ENCODE measurements around the gene AP3S2.

Gene AP3S2

DNA sequence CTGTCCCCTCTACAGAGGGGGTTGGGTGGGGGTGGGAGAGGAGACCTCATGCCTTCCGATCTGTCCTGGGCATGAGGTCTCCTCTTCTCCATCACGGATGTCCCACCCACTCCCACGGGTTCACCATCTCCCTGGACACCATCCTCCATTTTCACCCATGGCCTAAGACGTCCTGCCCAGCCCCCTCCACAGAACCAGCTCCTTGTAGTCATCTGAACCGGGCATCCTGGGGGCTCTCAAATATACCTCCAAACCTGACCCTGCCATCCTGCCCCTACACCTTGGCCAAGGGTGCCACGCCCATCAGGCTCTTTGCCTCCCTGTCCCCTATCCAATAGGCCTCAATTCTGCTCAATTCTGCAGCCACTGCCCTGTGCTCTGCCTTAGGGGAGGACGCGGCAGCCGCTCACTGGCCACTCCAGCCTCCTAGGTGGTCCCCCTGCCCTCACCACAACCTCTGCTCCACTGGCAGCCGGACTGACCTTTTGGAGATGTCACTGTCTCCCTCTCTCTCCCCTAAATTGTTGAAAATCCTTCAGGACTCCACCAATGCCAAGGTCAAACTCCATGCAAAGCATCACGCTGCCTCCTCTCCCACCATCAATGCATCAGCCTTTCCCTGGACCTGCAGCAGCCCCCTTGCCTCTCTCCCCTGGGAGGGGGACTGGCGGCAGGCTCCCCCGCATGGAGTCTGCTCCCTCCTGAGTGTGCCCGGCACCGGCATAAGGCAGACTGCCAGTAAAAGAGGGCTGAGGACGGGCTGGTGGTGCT, 69.8 kb downstream of the AP3S2 start:
- TF ChIP-seq, protein P1, sequence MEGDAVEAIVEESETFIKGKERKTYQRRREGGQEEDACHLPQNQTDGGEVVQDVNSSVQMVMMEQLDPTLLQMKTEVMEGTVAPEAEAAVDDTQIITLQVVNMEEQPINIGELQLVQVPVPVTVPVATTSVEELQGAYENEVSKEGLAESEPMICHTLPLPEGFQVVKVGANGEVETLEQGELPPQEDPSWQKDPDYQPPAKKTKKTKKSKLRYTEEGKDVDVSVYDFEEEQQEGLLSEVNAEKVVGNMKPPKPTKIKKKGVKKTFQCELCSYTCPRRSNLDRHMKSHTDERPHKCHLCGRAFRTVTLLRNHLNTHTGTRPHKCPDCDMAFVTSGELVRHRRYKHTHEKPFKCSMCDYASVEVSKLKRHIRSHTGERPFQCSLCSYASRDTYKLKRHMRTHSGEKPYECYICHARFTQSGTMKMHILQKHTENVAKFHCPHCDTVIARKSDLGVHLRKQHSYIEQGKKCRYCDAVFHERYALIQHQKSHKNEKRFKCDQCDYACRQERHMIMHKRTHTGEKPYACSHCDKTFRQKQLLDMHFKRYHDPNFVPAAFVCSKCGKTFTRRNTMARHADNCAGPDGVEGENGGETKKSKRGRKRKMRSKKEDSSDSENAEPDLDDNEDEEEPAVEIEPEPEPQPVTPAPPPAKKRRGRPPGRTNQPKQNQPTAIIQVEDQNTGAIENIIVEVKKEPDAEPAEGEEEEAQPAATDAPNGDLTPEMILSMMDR (conservative IDR thresholded peaks at IDR 0.05): no peak
- H3K27ac ChIP-seq: no peak overlapping the region

DNA sequence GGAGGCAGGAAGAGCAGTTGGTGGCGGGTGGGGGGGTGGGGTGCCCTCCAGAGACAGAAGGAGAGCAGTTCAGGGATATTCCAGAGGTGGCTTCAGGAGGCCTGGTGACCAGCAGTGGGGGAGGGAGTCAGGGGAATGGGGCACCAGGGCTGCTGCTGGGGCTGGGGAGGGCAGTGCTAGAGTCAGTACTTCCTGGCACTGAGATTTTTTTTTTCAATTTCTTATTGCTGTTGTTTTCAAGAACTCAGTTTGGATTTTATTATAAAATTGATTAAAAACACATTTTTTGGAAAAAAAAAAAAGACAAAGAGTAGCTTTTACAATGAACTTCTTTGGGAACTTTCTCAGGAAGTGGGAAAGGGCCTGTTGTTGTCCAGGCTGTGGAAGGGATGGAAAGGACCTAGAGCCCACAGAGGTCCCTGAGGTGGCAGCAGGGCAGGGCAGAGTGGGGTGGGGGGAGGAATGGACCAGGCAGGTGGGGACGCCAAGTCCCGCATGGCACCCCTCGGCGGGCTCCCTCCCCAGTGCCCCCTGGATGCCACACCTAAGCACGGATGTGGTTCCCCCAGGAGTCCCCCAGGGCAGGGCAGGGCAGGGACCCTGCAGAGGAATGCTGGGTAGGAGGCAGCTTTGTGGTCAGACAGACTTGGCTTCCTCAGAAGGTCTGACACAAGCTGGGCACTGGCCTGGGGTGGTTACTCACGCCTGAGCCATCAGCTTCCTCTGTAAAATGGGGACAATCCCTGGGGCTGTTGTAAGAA, 70.7 kb downstream of the AP3S2 start:
- TF ChIP-seq, protein P1 (conservative IDR thresholded peaks at IDR 0.05): no peak
- no peak overlapping the region for H3K27ac ChIP-seq

DNA sequence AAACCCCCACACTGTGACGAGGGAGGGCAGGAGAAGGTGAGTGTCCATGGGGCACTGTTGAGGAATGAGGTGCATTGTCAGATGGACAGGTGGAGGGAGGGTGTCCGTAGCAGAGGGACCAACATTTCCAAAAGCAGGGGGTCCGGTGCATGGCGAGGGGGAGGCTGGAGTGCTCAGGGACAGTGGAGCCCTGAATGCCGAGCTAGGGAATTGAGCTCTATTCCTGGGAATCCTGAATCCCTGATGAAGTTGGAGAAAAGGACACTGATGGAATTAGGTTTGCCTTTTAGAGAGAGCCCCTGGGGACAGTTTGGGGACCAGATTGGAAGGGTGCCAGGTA, 71.2 kb downstream of the AP3S2 start:
- TF ChIP-seq, protein P1 (conservative IDR thresholded peaks at IDR 0.05): no peak

DNA sequence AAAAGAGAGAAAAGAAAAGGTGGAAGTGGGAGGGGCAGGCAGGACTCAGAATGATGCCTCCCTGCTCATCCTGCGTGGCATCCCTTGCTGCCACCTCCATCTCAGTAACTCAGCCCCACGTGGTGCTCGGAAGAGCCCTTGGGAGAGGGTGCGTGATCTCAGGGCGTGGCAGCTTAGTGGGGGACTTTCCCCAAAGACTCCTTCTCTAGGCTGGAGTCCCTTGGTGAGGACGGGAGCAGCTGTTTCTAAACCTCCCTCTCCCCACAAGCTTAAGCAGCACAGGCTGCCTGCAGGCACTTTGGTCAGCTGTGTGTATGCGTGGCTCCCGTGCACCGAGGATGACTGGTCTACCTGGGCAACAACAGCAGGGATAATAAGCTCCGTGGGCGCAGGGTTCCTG, 71.8 kb downstream of the AP3S2 start:
- TF ChIP-seq, protein P1 (conservative IDR thresholded peaks at IDR 0.05): no peak
- no peak overlapping the region for H3K27ac ChIP-seq

More for the DNA sequence above, 71.2 kb downstream of the AP3S2 start:
- H3K27ac ChIP-seq: no peak overlapping the region

DNA sequence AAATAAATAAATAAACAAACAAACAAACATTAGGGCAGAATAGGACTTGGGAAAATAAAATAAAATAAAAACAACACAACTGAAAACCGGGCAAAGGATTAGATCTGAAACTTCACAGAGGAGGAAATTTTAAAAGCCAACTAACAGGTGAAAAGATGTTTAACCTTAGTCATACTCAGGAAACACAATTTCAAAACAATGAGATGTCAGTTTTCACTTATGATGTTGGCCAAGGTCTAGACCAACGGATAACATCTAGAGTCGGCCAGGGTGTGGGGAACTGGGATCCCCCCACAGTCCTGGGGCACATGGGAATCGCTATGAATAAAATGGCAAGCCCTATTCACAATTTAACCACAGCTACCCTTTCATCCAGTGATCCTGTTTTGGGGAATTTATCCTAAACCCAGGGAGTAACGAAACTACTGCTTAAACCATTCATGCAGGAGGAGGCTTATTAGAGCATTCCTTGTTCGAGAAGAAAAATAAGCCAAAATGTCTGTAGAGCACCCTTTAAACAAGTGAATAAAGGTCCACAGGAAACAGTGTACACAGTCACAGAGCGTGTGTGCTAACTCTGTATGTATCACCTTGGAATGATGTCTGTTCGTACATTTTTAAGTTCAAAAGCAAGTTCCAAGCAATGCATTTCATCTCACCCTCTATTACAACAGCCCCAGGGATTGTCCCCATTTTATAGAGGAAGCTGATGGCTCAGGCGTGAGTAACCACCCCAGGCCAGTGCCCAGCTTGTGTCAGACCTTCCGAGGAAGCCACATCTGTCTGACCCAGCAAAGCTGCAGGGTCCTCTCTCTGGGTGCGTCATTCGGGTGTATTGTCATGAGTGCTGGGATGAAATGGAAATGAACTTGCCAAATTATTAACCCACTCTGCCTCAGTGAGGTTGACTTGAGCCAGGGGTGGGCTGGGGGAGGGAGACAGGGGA, 72.9 kb downstream of the AP3S2 start:
- H3K27ac ChIP-seq: no peak overlapping the region
- TF ChIP-seq, protein P1 (conservative IDR thresholded peaks at IDR 0.05): no peak

DNA sequence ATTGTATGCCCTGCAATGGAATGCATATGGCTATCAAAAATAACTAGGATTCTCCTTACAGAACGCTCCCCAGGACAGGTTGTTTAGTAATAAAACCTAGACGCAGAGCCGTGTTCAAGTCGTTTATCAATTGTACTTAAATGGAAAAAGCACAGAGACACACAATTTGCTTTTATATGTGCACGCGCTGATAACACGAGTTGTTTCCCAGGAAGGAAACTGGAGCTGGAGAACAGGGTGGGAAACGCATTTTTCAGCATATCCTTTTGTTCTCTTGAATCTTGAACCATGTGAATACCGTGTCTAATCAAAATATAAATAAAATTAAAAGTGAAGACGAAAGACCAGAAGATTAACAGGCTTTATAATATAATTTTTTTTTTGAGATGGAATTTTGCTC, 75.5 kb downstream of the AP3S2 start:
- H3K27ac ChIP-seq: peak overlapping the region; percentile 27; the same call in 1 of the 2 replicates
- TF ChIP-seq, protein P1 (conservative IDR thresholded peaks at IDR 0.05): no peak

Data from VCaP (cell line).